NCI-H2227 (cell line): ENCODE measurements around the gene LMO2.
"Not testable (repeated sequence)": the region's sequence is repeated elsewhere in the genome, so short reads cannot be mapped to it uniquely, and the experiment has no call there.

ENCODE experiments used
- DNase-seq: peaks from one replicate; lab custom pipeline; 2025; ENCODE audit not compliant: unreplicated experiment; lab: John Stamatoyannopoulos, UW

The LMO2 gene

DNA sequence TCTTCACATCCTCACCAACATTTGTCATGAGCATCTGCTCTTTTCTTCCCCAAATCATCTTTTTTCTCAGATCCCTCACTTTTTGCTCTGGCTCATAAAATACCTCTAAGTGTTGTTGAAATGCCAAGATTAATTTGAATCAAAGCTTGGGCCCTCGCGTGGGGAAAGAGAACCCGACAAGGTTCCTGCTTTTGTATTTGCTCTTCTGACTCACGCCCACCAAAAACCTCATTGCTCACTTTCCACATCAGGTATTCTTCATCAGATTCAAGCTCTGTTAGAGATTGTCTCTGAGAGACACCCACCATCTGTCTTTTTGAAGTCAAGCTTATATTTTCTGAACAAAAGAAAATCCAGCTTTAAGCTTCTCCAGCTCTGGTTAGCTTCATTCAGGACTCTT lies 64.7 kb downstream of the LMO2 start:
- DNase-seq = no peak

DNA sequence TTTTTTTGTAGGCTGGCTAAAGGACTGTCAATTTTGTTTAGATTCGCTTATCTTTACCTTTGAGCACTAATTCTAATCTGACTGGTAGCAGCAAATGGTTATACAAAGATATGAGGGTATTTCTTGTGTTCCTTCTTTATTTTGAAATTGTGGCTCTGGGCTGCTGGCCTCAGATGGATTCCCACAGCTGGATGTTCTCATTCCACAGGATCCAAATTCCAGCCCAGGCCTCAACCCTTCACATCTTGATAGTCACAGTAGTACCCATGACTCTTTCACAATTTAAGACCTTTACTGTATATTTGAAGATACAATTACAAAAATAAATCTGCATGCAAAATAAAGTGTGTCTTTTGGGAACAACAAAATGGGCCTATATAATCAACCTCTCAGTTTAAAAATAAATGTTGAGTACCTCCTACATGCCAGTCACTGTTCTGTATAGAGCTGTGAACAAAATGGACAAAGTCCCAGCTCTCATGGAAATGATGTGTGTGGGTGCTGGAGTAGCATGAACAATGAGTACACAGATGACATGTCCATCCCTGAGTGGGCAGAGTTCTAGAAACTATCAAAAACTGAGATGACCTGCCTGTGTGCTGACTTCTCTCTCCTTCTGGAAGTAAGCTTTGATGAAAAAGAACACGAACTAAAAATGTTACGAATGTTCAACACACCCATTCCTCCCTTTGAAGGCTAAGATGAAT lies 65.9 kb downstream of the LMO2 start:
- DNase-seq = no peak

DNA sequence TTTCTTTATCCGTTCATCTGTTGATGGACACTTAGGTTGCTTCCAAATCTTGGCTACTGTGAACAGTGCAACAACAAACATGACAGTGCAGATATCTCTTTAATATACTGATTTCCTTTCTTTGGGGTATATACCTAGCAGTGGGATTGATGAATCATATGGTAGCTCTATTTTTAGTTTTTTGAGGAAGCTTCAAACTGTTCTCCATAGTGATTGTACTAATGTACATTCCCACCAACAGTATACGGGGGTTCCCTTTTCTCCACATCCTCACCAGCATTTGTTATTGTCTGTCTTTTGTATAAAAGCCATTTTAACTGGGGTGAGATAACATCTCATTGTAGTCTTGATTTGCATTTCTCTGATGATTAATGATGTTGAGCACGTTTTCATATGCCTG lies 68.9 kb downstream of the LMO2 start:
- DNase-seq = not testable (repeated sequence)

DNA sequence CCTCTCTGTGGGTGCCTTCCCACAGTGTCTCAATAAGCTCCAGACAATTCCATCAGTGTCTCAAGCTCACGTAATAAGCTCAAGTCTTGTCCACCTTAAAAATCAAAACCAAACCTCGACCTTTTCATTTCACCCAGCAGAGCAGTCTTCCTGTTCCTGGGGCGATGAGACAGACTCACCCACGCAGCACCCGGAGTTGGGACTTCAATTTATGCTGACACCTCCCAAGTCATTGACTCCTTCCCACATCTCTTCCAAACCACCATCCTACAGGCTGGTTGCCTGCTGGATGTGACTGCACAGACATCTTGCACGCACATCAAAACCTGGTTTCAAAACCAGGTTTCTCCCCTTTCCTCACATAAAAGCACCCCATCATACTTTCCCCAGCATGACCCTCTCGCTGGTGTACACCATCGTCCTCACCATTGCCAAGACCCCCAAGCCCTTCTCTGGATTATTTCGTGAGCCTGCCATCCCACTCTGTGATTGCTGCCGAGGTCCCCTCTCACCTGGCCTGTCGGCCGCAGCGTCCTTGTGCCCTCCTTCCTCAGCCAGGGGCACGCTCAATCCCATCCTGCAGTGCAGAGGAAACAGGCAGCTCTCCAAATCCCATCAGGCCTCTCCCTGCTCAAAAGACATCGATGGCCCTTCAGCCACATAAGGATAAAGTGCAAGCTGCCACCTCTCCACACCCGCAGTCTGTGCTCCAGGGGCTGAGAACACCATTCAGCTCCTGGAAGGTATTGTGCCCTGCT lies 72.4 kb downstream of the LMO2 start:
- DNase-seq = no peak
